Measurements from ENCODE around the gene CHD9.
"Not testable (repeated sequence)": the region's sequence is repeated elsewhere in the genome, so short reads cannot be mapped to it uniquely, and the experiment has no call there.

The CHD9 gene

GRCh38 chr16:53281280-53281679, 226.5 kb downstream of the CHD9 start:
- in situ Hi-C loops (cut with HindIII; ENCODE audit: low pct_unique_long_range_greater_than_20kb, low sequenced_read_pairs) = no loop called here
- TF ChIP-seq JUND (IDR thresholded peaks at IDR 0.05; ENCODE audit: low read depth) = no peak
- no peak for DNase-seq (ENCODE audit: low read depth in 1 of 2, low spot score in 1 of 2)

GRCh38 chr16:53281859-53282258, 227.1 kb downstream of the CHD9 start:
- peak in 1 of 2 experiments; percentile 28 for DNase-seq (ENCODE audit: low read depth in 1 of 2, low spot score in 1 of 2)
- in situ Hi-C loops (cut with HindIII; ENCODE audit: low pct_unique_long_range_greater_than_20kb, low sequenced_read_pairs) = no loop called here
- no peak for TF ChIP-seq JUND (IDR thresholded peaks at IDR 0.05; ENCODE audit: low read depth)

GRCh38 chr16:53282328-53282727, 227.5 kb downstream of the CHD9 start:
- TF ChIP-seq JUND (IDR thresholded peaks at IDR 0.05; ENCODE audit: low read depth) = no peak
- in situ Hi-C loops (cut with HindIII; ENCODE audit: low pct_unique_long_range_greater_than_20kb, low sequenced_read_pairs) = no loop called here
- DNase-seq (ENCODE audit: low read depth in 1 of 2, low spot score in 1 of 2) = no peak

GRCh38 chr16:53282975-53283946, 228.5 kb downstream of the CHD9 start:
- in situ Hi-C loops (cut with HindIII; ENCODE audit: low pct_unique_long_range_greater_than_20kb, low sequenced_read_pairs) = no loop called here
- TF ChIP-seq JUND (IDR thresholded peaks at IDR 0.05; ENCODE audit: low read depth) = no peak
- peak; percentile 12 to 68 for DNase-seq (ENCODE audit: low read depth in 1 of 2, low spot score in 1 of 2)

- in situ Hi-C loops (cut with HindIII; ENCODE audit: low pct_unique_long_range_greater_than_20kb, low sequenced_read_pairs) = no loop called here
- TF ChIP-seq JUND (IDR thresholded peaks at IDR 0.05; ENCODE audit: low read depth) = no peak
- no peak for DNase-seq (ENCODE audit: low read depth in 1 of 2, low spot score in 1 of 2)
Measured at GRCh38 chr16:53285236-53285635, 230.4 kb downstream of the CHD9 start.

GRCh38 chr16:53290520-53290919, 235.7 kb downstream of the CHD9 start:
- in situ Hi-C loops (cut with HindIII; ENCODE audit: low pct_unique_long_range_greater_than_20kb, low sequenced_read_pairs) = no loop called here
- DNase-seq (ENCODE audit: low read depth in 1 of 2, low spot score in 1 of 2) = no peak
- no peak for TF ChIP-seq JUND (IDR thresholded peaks at IDR 0.05; ENCODE audit: low read depth)

- in situ Hi-C loops (cut with HindIII; ENCODE audit: low pct_unique_long_range_greater_than_20kb, low sequenced_read_pairs) = no loop called here
- DNase-seq (ENCODE audit: low read depth in 1 of 2, low spot score in 1 of 2) = no peak
- no peak for TF ChIP-seq JUND (IDR thresholded peaks at IDR 0.05; ENCODE audit: low read depth)
Measured at GRCh38 chr16:53291757-53292392, 237.1 kb downstream of the CHD9 start.

DNA sequence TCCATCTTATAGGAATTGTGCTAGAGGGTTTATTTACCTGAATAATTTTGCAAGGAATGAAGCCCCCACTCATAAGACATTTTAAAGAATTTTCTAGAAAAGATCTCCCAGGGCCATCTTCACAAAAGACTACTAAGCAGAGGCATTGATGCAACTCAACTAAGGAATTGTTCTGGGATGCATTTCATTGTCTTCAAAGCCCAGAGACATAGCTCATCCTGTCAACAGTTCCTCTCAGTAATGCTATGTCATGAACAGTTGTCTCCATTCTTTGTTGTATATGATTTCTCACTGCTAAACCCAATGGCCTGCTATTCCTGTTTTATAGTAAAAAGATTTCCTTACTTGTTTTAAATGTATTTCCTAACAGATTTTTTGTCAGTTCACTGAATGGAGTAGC, 242.7 kb downstream of the CHD9 start:
- in situ Hi-C loops (cut with HindIII; ENCODE audit: low pct_unique_long_range_greater_than_20kb, low sequenced_read_pairs) = no loop called here
- DNase-seq (ENCODE audit: low read depth in 1 of 2, low spot score in 1 of 2) = no peak
- TF ChIP-seq JUND (IDR thresholded peaks at IDR 0.05; ENCODE audit: low read depth) = no peak

GRCh38 chr16:53304334-53304733, 249.5 kb downstream of the CHD9 start:
- in situ Hi-C loops (cut with HindIII; ENCODE audit: low pct_unique_long_range_greater_than_20kb, low sequenced_read_pairs) = no loop called here
- no peak for DNase-seq (ENCODE audit: low read depth in 1 of 2, low spot score in 1 of 2)
- no peak for TF ChIP-seq JUND (IDR thresholded peaks at IDR 0.05; ENCODE audit: low read depth)

DNA sequence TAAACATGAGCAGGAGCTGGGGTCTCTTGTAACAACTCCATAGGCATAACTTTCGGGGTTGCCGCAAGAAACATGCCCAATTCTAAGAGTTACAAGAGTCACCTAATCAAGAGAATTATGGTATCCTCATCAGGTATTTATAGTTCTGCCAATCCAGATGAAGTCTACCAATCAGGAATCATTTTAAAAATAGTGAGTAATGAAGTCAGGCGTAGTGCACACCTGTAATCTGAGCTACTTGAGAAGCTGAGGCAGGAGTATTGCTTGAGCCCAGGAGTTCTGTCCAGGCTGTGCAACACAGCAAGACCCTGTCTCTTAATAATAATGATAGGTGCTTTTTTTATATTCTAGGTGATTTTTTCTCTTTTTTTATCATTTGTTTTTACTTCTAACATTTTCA, 251.0 kb downstream of the CHD9 start:
- in situ Hi-C loops (cut with HindIII; ENCODE audit: low pct_unique_long_range_greater_than_20kb, low sequenced_read_pairs) = no loop called here
- no peak for DNase-seq (ENCODE audit: low read depth in 1 of 2, low spot score in 1 of 2)
- no peak for TF ChIP-seq JUND (IDR thresholded peaks at IDR 0.05; ENCODE audit: low read depth)

- no peak for TF ChIP-seq JUND (IDR thresholded peaks at IDR 0.05; ENCODE audit: low read depth)
- in situ Hi-C loops (cut with HindIII; ENCODE audit: low pct_unique_long_range_greater_than_20kb, low sequenced_read_pairs) = no loop called here
Measured at GRCh38 chr16:53309457-53309856, 254.7 kb downstream of the CHD9 start.

GRCh38 chr16:53320992-53321391, 266.2 kb downstream of the CHD9 start:
- no peak for DNase-seq (ENCODE audit: low read depth in 1 of 2, low spot score in 1 of 2)
- in situ Hi-C loops (cut with HindIII; ENCODE audit: low pct_unique_long_range_greater_than_20kb, low sequenced_read_pairs) = no loop called here
- no peak for TF ChIP-seq JUND (IDR thresholded peaks at IDR 0.05; ENCODE audit: low read depth)

More at GRCh38 chr16:53309457-53309856, 254.7 kb downstream of the CHD9 start:
- no peak for DNase-seq (ENCODE audit: low read depth in 1 of 2, low spot score in 1 of 2)

- in situ Hi-C loops (cut with HindIII; ENCODE audit: low pct_unique_long_range_greater_than_20kb, low sequenced_read_pairs) = no loop called here
- no peak for TF ChIP-seq JUND (IDR thresholded peaks at IDR 0.05; ENCODE audit: low read depth)
- DNase-seq (ENCODE audit: low read depth in 1 of 2, low spot score in 1 of 2) = no peak
Measured at GRCh38 chr16:53323924-53324323, 269.1 kb downstream of the CHD9 start.

DNA sequence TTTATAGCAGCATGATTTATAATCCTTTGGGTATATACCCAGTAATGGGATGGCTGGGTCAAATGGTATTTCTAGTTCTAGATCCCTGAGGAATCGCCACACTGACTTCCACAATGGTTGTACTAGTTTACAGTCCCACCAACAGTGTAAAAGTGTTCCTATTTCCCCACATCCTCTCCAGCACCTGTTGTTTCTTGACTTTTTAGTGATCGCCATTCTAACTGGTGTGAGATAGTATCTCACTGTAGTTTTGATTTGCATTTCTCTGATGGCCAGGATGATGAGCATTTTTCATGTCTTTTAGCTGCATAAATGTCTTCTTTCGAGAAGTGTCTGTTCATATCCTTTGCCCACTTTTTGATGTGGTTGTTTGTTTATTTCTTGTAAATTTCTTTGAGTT, 276.2 kb downstream of the CHD9 start:
- DNase-seq (ENCODE audit: low read depth in 1 of 2, low spot score in 1 of 2); in situ Hi-C loops (cut with HindIII; ENCODE audit: low pct_unique_long_range_greater_than_20kb, low sequenced_read_pairs): not testable (repeated sequence)
